Epidermal melanocyte (primary cell): ENCODE results near the gene CDH12.
"Not testable (repeated sequence)": the region's sequence is repeated elsewhere in the genome, so short reads cannot be mapped to it uniquely, and the experiment has no call there.

Experiments used
- DNase-seq: peaks from one replicate; pipeline ENCODE4 v3.0.0; 2011; ENCODE audit warnings: low spot score; ENCODE audit not compliant: insufficient read length

Gene CDH12

GRCh38 chr5:22572941-22573340 is 280.2 kb downstream of the CDH12 start:
- no peak for DNase-seq

- DNase-seq: no peak
These were observed 285.2 kb downstream of the CDH12 start for GRCh38 chr5:22567983-22568382.

GRCh38 chr5:22560147-22560546 is 293.0 kb downstream of the CDH12 start:
- no peak for DNase-seq

GRCh38 chr5:22557251-22557650 is 295.9 kb downstream of the CDH12 start:
- no peak for DNase-seq

- DNase-seq: no peak
These were observed 298.7 kb downstream of the CDH12 start for GRCh38 chr5:22554475-22554874.

- DNase-seq: no peak
These were observed 303.1 kb downstream of the CDH12 start for GRCh38 chr5:22549876-22550671.

- no peak for DNase-seq
These were observed 310.8 kb downstream of the CDH12 start for GRCh38 chr5:22542340-22542739.

GRCh38 chr5:22541037-22541436 is 312.1 kb downstream of the CDH12 start:
- DNase-seq: no peak

- no peak for DNase-seq
These were observed 313.4 kb downstream of the CDH12 start for GRCh38 chr5:22539762-22540161.

GRCh38 chr5:22531986-22532385 is 321.2 kb downstream of the CDH12 start:
- DNase-seq: no peak

- no peak for DNase-seq
These were observed 331.6 kb downstream of the CDH12 start for GRCh38 chr5:22521521-22521920.

GRCh38 chr5:22516497-22516896 is 336.6 kb downstream of the CDH12 start:
- DNase-seq: not testable (repeated sequence)

GRCh38 chr5:22514231-22514630 is 338.9 kb downstream of the CDH12 start:
- no peak for DNase-seq

- no peak for DNase-seq
These were observed 347.3 kb downstream of the CDH12 start for GRCh38 chr5:22505891-22506290.

GRCh38 chr5:22504411-22504810 is 348.7 kb downstream of the CDH12 start:
- no peak for DNase-seq

GRCh38 chr5:22500556-22500955 is 352.6 kb downstream of the CDH12 start:
- DNase-seq: no peak

- DNase-seq: no peak
These were observed 356.5 kb downstream of the CDH12 start for GRCh38 chr5:22496666-22497065.

- DNase-seq: no peak
These were observed 358.0 kb downstream of the CDH12 start for GRCh38 chr5:22495016-22495720.

- no peak for DNase-seq
These were observed 364.7 kb downstream of the CDH12 start for GRCh38 chr5:22488427-22488826.

- DNase-seq: no peak
These were observed 372.8 kb downstream of the CDH12 start for GRCh38 chr5:22480305-22480704.

GRCh38 chr5:22473886-22474285 is 379.3 kb downstream of the CDH12 start:
- no peak for DNase-seq

GRCh38 chr5:22471154-22471553 is 382.0 kb downstream of the CDH12 start:
- DNase-seq: no peak

- DNase-seq: no peak
These were observed 382.7 kb downstream of the CDH12 start for GRCh38 chr5:22470408-22470807.
